Activated CD4-positive, CD25-positive, alpha-beta regulatory T cell treated with anti-CD3 and anti-CD28 coated beads, Interleukin-2, amount 50 U/mL, for 16 hours (primary cell): ENCODE data around the gene PCDHA5.
"Not testable (repeated sequence)": the region's sequence is repeated elsewhere in the genome, so short reads cannot be mapped to it uniquely, and the experiment has no call there.

ENCODE experiments used
- DNase-seq: peaks from one replicate; pipeline ENCODE4 v3.0.0-alpha.2; 2020; ENCODE audit warnings: low read depth, low spot score

PCDHA5 gene

DNA sequence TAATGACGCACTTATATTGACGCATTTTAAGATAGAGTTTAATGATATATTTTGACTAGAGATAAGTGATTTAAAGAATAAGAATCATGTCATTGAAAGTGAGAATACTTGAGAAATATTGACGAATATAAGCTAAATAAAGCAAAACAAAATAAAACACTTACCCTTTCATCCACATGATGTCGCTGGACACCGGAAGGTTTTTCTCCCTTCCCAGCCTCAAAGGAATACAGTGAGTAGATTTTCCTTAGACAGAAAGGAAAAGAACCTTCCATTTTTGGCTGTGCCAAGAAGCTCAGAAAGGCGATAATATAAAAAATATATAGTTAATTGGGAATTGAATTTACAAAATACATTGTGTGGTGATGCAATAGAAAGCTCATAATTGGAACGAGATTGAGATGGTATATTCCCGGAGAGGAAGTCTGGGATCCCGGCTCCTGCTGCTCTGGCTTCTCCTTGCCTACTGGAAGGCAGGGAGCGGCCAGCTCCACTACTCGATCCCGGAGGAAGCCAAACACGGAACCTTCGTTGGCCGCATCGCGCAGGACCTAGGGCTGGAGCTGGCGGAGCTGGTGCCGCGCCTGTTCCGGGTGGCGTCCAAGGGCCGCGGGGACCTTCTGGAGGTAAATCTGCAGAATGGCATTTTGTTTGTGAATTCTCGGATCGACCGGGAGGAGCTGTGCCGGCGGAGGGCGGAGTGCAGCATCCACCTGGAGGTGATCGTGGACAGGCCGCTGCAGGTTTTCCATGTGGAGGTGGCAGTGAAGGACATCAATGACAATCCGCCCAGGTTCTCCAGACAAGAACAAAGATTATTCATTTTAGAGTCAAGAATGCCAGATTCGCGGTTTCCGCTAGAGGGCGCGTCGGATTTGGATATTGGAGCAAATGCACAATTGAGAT is at the start of gene PCDHA5:
Gene PCDHA5, plus strand, starts transcription at position 239 of the 906 bp plus-strand sequence.
- no peak for DNase-seq

GRCh38 chr5:140780512-140780911 is 40.9 kb upstream of the PCDHA5 start:
- DNase-seq = no peak

DNA sequence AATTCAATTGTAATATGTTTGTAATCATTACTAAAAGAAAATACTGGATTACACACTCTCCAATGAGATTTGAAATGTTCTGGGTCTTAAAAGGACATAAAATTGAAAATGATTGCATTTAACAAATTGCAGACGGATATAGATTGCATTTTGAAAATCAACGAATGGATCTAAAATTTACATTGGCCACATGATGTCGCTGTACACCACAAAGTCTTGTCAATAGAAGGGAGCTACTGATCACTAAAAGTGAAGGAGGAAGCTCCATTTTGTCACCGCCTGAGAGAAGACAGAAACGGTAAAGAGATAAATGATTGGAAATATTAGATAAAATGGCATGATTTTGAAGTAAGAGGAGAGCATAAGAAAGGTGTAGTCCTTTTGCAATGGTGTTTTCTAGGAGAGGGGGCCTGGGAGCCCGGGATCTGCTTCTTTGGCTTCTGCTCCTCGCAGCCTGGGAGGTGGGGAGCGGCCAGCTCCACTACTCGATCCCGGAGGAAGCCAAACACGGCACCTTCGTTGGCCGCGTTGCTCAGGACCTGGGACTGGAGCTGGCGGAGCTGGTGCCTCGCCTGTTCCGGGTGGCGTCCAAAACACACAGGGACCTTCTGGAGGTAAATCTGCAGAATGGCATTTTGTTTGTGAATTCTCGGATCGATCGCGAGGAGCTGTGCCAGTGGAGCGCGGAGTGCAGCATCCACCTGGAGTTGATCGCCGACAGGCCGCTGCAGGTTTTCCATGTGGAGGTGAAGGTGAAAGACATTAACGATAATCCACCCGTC is 35.3 kb upstream of the PCDHA5 start, which contains the start of gene PCDHA1:
Gene PCDHA1, plus strand, starts transcription at position 236 of the 782 bp plus-strand sequence.
- DNase-seq = no peak

- DNase-seq = not testable (repeated sequence)
Measured at GRCh38 chr5:140787422-140787821, 34.0 kb upstream of the PCDHA5 start.

DNA sequence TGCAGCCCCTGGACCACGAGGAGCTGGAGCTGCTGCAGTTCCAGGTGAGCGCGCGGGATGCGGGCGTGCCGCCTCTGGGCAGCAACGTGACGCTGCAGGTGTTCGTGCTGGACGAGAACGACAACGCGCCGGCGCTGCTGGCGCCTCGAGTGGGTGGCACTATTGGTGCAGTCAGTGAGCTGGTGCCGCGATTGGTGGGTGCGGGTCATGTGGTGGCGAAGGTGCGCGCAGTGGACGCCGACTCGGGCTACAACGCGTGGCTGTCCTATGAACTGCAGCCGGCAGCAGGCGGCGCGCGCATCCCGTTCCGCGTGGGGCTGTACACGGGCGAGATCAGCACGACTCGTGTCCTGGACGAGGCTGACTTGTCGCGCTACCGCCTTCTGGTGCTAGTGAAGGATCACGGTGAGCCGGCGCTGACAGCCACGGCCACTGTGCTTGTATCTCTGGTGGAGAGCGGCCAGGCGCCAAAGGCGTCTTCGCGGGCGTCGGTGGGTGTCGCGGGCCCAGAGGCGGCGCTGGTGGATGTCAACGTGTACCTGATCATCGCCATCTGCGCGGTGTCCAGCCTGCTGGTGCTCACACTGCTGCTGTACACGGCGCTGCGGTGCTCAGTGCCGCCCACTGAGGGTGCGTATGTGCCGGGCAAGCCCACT is 33.4 kb upstream of the PCDHA5 start:
- DNase-seq = not testable (repeated sequence)

GRCh38 chr5:140791089-140791488 is 30.3 kb upstream of the PCDHA5 start:
- DNase-seq = no peak

DNA sequence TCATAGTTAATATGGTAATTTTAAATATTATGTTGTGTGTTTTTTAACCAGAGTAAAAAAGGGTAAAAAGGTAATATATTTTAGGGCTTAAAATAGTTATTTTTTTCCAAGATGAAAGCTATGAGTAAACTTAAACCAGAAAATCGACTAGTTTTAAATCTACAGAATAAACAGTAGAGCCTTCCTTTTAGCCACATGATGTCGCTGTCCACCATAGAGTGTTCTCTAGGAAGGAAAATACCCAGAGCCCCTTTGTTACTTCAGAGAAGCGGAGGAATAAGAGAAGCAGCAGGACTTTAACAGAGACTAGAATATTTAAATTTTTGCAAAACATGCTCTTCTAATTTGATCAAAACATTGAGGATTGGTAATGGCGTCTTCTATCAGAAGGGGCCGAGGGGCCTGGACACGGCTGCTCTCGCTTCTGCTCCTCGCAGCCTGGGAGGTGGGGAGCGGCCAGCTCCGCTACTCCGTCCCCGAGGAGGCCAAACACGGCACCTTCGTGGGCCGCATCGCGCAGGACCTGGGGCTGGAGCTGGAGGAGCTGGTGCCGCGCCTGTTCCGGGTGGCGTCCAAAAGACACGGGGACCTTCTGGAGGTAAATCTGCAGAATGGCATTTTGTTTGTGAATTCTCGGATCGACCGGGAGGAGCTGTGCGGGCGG is 26.7 kb upstream of the PCDHA5 start, which contains the start of gene PCDHA2:
Gene PCDHA2, plus strand, starts transcription at position 258 of the 664 bp plus-strand sequence.
- DNase-seq = no peak

DNA sequence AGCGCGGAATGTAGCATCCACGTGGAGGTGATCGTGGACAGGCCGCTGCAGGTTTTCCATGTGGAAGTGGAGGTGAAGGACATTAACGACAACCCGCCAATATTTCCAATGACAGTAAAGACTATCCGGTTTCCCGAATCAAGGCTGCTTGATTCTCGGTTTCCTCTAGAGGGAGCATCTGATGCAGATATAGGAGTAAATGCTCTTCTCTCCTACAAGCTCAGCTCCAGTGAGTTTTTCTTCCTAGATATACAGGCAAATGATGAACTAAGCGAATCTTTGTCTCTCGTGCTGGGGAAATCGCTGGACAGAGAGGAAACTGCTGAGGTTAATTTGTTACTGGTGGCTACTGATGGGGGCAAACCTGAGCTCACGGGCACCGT is 26.2 kb upstream of the PCDHA5 start:
- DNase-seq = no peak

- DNase-seq = not testable (repeated sequence)
Measured at GRCh38 chr5:140796072-140796717, 25.2 kb upstream of the PCDHA5 start.

- no peak for DNase-seq
Measured at GRCh38 chr5:140796718-140797095, 24.7 kb upstream of the PCDHA5 start.

- DNase-seq = no peak
Measured at GRCh38 chr5:140800816-140801493, 20.5 kb upstream of the PCDHA5 start, which contains the start of gene PCDHA3. Gene PCDHA3, plus strand, starts transcription at chr5:140801057.

- DNase-seq = no peak
Measured at GRCh38 chr5:140801494-140801841, 19.9 kb upstream of the PCDHA5 start.

DNA sequence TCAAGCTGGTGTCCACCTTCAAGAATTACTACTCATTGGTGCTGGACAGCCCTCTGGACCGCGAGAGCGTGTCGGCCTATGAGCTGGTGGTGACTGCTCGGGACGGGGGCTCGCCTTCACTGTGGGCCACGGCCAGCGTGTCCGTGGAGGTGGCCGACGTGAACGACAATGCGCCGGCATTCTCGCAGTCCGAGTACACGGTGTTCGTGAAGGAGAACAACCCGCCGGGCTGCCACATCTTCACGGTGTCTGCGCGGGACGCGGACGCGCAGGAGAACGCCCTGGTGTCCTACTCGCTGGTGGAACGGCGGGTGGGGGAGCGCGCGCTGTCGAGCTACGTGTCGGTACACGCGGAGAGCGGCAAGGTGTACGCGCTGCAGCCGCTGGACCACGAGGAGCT is 19.0 kb upstream of the PCDHA5 start:
- not testable (repeated sequence) for DNase-seq

DNA sequence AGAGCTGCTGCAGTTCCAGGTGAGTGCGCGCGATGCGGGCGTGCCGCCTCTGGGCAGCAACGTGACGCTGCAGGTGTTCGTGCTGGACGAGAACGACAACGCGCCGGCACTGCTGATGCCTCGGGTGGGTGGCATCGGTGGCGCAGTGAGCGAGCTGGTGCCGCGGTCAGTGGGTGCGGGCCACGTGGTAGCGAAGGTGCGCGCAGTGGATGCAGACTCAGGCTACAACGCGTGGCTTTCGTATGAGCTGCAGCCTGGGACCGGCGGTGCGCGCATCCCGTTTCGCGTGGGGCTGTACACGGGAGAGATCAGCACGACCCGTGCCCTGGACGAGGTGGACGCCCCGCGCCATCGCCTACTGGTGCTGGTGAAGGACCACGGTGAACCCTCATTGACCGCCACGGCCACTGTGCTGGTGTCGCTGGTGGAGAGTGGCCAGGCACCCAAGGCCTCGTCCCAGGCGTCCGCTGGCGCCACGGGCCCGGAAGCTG is 18.6 kb upstream of the PCDHA5 start:
- DNase-seq = no peak

- no peak for DNase-seq
Measured at GRCh38 chr5:140806834-140807775, 14.3 kb upstream of the PCDHA5 start, which contains the start of gene PCDHA4. Gene PCDHA4, plus strand, starts transcription at chr5:140807068.

GRCh38 chr5:140808241-140808888 is 13.0 kb upstream of the PCDHA5 start:
- DNase-seq = not testable (repeated sequence)

DNA sequence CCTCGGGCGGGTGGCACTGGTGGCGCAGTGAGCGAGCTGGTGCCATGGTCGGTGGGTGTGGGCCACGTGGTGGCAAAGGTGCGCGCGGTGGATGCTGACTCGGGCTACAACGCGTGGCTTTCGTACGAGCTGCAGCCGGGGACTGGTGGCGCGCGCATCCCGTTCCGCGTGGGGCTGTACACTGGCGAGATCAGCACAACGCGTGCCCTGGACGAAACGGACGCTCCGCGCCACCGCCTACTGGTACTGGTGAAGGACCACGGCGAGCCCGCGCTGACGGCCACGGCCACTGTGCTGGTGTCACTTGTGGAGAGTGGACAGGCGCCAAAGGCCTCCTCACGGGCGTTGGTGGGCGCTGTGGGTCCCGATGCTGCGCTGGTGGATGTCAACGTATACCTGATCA is 12.5 kb upstream of the PCDHA5 start:
- DNase-seq = no peak

DNA sequence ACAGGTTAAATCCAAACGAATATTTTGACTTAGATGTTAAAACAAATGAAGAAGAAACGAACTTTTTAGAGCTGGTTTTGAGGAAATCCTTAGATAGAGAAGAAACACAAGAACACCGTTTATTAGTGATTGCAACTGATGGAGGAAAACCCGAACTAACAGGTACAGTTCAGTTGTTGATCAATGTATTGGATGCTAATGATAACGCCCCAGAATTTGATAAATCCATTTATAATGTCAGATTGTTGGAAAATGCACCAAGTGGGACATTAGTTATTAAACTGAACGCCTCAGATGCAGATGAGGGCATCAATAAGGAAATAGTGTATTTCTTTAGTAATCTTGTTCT is 842 bp downstream of the PCDHA5 start:
- DNase-seq = no peak
